VCaP (cell line): Measurements from ENCODE around the gene DSG2.

Source experiments
- H3K27ac ChIP-seq: fragments of 450-650 bp; 2 replicates; pipeline ENCODE4 v1.5.1; 2017
- CTCF ChIP-seq: fragments of 450-650 bp; conservative IDR thresholded peaks from 2 replicates; pipeline ENCODE4 v1.5.1; 2017; ENCODE audit warnings: mild to moderate bottlenecking, moderate library complexity

The DSG2 gene

GRCh38 chr18:31509571-31509970 lies 11.6 kb downstream of the DSG2 start:
- TF ChIP-seq CTCF: no peak
- H3K27ac ChIP-seq: no peak overlapping the region

GRCh38 chr18:31510319-31510718 lies 12.3 kb downstream of the DSG2 start:
- no peak overlapping the region for H3K27ac ChIP-seq
- no peak for TF ChIP-seq CTCF

GRCh38 chr18:31511098-31511497 lies 13.1 kb downstream of the DSG2 start:
- no peak for TF ChIP-seq CTCF
- no peak overlapping the region for H3K27ac ChIP-seq

GRCh38 chr18:31512203-31512764 lies 14.3 kb downstream of the DSG2 start:
- no peak overlapping the region for H3K27ac ChIP-seq
- no peak for TF ChIP-seq CTCF

- H3K27ac ChIP-seq: no peak overlapping the region
- TF ChIP-seq CTCF: no peak
Measured at GRCh38 chr18:31513189-31513935, 15.4 kb downstream of the DSG2 start.

GRCh38 chr18:31516437-31516836 lies 18.5 kb downstream of the DSG2 start:
- no peak for TF ChIP-seq CTCF
- no peak overlapping the region for H3K27ac ChIP-seq

GRCh38 chr18:31526374-31526773 lies 28.4 kb downstream of the DSG2 start:
- no peak overlapping the region for H3K27ac ChIP-seq
- TF ChIP-seq CTCF: no peak
